ENCODE measurements around the gene SYNDIG1.

SYNDIG1 gene

DNA sequence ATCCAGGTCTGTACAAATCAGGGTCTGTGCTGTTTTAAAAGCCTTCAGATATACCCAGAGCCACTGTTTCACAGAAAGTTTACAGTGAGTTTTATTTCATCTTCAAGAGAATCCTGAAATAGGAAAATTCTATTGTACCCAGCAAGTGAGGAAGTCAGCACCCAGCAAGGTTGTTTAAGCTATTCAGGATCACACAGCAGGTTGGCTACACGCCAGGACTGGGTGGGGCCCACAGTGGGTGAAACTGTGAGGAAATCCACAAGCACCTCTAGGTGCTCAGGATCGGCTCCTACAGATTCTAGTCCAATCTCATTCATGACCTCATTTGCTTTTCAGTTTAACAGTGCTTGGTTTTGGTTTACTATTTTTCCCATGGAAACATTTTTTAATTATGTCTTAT lies 128.9 kb downstream of the SYNDIG1 start:
- Histone ChIP-seq H3K4me1 (ENCODE audit: insufficient read depth, poor library complexity, severe bottlenecking) (no peaks in the 10 kb centered on the region), H3K4me3 (ENCODE audit: severe bottlenecking) (no peak overlapping the region), H3K36me3 (ENCODE audit: low read depth) (no peaks in the 10 kb centered on the region), H3K9me3 (ENCODE audit: severe bottlenecking) (peaks cover 2% of the 10 kb centered on the region), H3K27me3 (ENCODE audit: insufficient read depth, poor library complexity, severe bottlenecking) (peaks cover 5% of the 10 kb centered on the region), H3K27ac (ENCODE audit: poor library complexity, severe bottlenecking) (no peak overlapping the region)
- TF ChIP-seq, protein P1, sequence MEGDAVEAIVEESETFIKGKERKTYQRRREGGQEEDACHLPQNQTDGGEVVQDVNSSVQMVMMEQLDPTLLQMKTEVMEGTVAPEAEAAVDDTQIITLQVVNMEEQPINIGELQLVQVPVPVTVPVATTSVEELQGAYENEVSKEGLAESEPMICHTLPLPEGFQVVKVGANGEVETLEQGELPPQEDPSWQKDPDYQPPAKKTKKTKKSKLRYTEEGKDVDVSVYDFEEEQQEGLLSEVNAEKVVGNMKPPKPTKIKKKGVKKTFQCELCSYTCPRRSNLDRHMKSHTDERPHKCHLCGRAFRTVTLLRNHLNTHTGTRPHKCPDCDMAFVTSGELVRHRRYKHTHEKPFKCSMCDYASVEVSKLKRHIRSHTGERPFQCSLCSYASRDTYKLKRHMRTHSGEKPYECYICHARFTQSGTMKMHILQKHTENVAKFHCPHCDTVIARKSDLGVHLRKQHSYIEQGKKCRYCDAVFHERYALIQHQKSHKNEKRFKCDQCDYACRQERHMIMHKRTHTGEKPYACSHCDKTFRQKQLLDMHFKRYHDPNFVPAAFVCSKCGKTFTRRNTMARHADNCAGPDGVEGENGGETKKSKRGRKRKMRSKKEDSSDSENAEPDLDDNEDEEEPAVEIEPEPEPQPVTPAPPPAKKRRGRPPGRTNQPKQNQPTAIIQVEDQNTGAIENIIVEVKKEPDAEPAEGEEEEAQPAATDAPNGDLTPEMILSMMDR (IDR thresholded peaks at IDR 0.05; ENCODE audit: poor library complexity, severe bottlenecking), result no peak
- DNase-seq (ENCODE audit: low spot score) (no peak), ATAC-seq (ENCODE audit: low read depth) (no peak)

DNA sequence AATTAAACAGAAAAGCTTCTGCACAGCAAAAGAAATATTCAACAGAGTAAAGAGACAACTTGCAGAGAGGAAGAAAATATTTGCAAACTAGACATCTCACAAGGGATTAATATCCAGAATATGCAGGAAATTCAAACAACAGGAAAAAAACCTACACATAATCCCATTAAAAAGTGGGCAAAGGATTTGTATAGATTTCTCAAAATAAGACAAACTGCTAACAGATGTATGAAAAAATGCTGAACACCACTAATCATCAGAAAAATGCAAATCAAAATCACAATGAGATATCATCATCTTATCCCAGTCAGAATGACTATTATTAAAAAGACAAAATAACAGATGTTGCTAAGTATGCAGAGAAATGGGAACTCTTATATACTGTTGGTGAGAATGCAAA lies 129.6 kb downstream of the SYNDIG1 start:
- Histone ChIP-seq H3K27me3 (ENCODE audit: insufficient read depth, poor library complexity, severe bottlenecking) (peaks cover 5% of the 10 kb centered on the region), H3K36me3 (ENCODE audit: low read depth) (no peaks in the 10 kb centered on the region), H3K4me3 (ENCODE audit: severe bottlenecking) (no peak overlapping the region), H3K27ac (ENCODE audit: poor library complexity, severe bottlenecking) (no peak overlapping the region), H3K9me3 (ENCODE audit: severe bottlenecking) (peaks cover 2% of the 10 kb centered on the region), H3K4me1 (ENCODE audit: insufficient read depth, poor library complexity, severe bottlenecking) (no peaks in the 10 kb centered on the region)
- no peak for ATAC-seq (ENCODE audit: low read depth)
- DNase-seq (ENCODE audit: low spot score), result no peak
- TF ChIP-seq, protein P1 (IDR thresholded peaks at IDR 0.05; ENCODE audit: poor library complexity, severe bottlenecking), result no peak

DNA sequence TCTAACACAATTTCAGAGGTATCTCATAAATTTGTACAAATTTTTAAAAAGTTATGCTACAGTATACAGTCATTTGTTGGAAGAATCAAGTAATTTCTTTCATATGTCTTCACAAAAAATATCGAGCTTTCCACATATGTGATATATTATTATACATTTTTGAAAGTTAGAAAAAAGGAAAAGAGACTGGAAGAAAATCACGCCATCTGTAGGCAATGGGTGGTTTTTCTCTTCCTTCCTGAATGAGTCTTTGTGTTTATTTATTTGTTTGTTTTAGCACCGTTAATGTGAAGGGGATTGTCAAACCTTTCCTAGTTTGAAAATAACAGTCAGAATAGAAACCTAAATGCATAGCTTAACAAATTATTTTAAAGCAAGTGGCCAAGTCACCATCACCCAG lies 130.6 kb downstream of the SYNDIG1 start:
- ATAC-seq (ENCODE audit: low read depth), result no peak
- H3K27me3 ChIP-seq (ENCODE audit: insufficient read depth, poor library complexity, severe bottlenecking), result peaks cover 5% of the 10 kb centered on the region

DNA sequence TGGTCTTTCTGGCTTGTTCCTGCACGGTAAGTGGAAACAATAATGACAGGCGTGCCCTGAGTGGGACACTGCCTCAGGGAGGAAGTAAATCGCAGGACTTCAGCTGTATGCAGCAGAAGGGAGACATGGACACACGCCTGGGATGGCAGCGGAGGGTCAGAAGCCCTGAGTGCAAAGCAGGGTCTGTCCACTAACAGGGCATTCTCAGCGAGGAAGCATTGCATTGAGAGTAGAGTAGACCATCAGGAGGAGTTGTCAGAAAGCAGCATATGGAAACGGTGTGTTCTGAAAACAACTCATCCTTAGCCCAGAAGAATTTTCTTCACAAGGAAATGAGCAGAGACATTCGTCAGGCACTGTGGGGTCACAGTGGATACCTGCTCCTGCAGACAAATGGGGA lies 134.0 kb downstream of the SYNDIG1 start:
- Histone ChIP-seq H3K27ac (ENCODE audit: poor library complexity, severe bottlenecking) (no peak overlapping the region), H3K4me1 (ENCODE audit: insufficient read depth, poor library complexity, severe bottlenecking) (no peaks in the 10 kb centered on the region), H3K9me3 (ENCODE audit: severe bottlenecking) (peaks cover 2% of the 10 kb centered on the region), H3K36me3 (ENCODE audit: low read depth) (no peaks in the 10 kb centered on the region), H3K27me3 (ENCODE audit: insufficient read depth, poor library complexity, severe bottlenecking) (peaks cover 5% of the 10 kb centered on the region), H3K4me3 (ENCODE audit: severe bottlenecking) (no peak overlapping the region)
- DNase-seq (ENCODE audit: low spot score), result no peak
- no peak for ATAC-seq (ENCODE audit: low read depth)
- TF ChIP-seq, protein P1 (IDR thresholded peaks at IDR 0.05; ENCODE audit: poor library complexity, severe bottlenecking), result no peak

More for the DNA sequence above, 130.6 kb downstream of the SYNDIG1 start:
- no peaks in the 10 kb centered on the region for H3K36me3 ChIP-seq (ENCODE audit: low read depth)
- H3K4me3 ChIP-seq (ENCODE audit: severe bottlenecking), result no peak overlapping the region
- H3K27ac ChIP-seq (ENCODE audit: poor library complexity, severe bottlenecking), result no peak overlapping the region
- TF ChIP-seq, protein P1 (IDR thresholded peaks at IDR 0.05; ENCODE audit: poor library complexity, severe bottlenecking), result no peak
- DNase-seq (ENCODE audit: low spot score), result no peak
- H3K4me1 ChIP-seq (ENCODE audit: insufficient read depth, poor library complexity, severe bottlenecking), result no peaks in the 10 kb centered on the region
- H3K9me3 ChIP-seq (ENCODE audit: severe bottlenecking), result peaks cover 2% of the 10 kb centered on the region

DNA sequence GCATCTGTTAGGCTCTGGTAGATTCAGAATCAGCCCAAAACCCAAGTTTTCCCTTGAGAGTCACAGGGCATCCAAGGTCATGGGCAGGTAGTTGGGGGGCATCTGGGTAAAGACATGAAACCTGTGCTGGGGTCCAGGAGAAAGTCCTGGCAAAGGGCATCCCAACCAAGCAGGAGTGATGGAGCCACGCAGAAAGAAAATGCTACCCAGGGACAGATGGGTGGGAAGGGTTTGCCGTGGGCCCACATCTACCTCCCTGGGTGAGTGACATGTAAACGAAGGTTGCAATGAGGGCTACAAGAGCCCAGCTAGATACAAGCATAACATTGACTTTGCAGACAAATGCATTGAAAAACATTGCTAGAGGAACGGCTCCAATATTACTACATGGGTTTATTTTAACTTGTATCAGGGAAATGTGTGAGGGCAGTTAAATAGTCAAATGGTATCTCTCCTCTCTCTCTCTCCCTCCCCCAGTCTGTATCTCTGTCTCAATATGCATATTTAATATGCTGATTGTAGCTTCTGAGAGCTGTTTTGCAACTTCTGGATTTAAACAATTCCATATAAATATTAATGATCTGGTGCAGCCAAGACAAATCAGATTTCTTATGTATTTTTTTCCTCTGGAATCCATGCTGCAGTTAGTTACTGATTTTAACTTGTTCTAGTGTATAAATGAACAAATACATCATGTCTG lies 135.7 kb downstream of the SYNDIG1 start:
- Histone ChIP-seq H3K4me3 (ENCODE audit: severe bottlenecking) (no peak overlapping the region), H3K27ac (ENCODE audit: poor library complexity, severe bottlenecking) (no peak overlapping the region), H3K9me3 (ENCODE audit: severe bottlenecking) (peaks cover 2% of the 10 kb centered on the region), H3K36me3 (ENCODE audit: low read depth) (no peaks in the 10 kb centered on the region), H3K27me3 (ENCODE audit: insufficient read depth, poor library complexity, severe bottlenecking) (peaks cover 5% of the 10 kb centered on the region), H3K4me1 (ENCODE audit: insufficient read depth, poor library complexity, severe bottlenecking) (no peaks in the 10 kb centered on the region)
- TF ChIP-seq, protein P1 (IDR thresholded peaks at IDR 0.05; ENCODE audit: poor library complexity, severe bottlenecking), result no peak
- no peak for DNase-seq (ENCODE audit: low spot score)
- ATAC-seq (ENCODE audit: low read depth), result no peak

Measured in RWPE2 (cell line).